ENCODE results near the gene OR10W1. TPM values are rescaled to one million over a fixed set of nuclear protein-coding genes. Genes with fewer than 3 reads are reported as not detected.

The OR10W1 gene
- not detected for total RNA-seq

GRCh38 chr11:58268142-58268541 lies at the start of gene OR10W1:
Gene OR10W1 (minus strand): TSS chr11:58268260. CDS start chr11:58267858, 402 bp downstream.
- Histone ChIP-seq H3K36me3 (no peaks in the 10 kb centered on the region), H3K4me1 (no peaks in the 10 kb centered on the region), H3K27me3 (no peaks in the 10 kb centered on the region), H3K27ac (no peak within 1 kb of the TSS), H3K9me3 (no peaks in the 10 kb centered on the region), H3K4me3 (no peak within 1 kb of the TSS)
- no peak for DNase-seq
- intact Hi-C loops (cut with DNase I; ENCODE audit: low total_unique reads), result no loop called here
- TF ChIP-seq, protein P1, sequence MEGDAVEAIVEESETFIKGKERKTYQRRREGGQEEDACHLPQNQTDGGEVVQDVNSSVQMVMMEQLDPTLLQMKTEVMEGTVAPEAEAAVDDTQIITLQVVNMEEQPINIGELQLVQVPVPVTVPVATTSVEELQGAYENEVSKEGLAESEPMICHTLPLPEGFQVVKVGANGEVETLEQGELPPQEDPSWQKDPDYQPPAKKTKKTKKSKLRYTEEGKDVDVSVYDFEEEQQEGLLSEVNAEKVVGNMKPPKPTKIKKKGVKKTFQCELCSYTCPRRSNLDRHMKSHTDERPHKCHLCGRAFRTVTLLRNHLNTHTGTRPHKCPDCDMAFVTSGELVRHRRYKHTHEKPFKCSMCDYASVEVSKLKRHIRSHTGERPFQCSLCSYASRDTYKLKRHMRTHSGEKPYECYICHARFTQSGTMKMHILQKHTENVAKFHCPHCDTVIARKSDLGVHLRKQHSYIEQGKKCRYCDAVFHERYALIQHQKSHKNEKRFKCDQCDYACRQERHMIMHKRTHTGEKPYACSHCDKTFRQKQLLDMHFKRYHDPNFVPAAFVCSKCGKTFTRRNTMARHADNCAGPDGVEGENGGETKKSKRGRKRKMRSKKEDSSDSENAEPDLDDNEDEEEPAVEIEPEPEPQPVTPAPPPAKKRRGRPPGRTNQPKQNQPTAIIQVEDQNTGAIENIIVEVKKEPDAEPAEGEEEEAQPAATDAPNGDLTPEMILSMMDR (IDR thresholded peaks at IDR 0.05), result no peak
- TF ChIP-seq POLR2A (IDR thresholded peaks at IDR 0.05), result no peak

- H3K27ac ChIP-seq, result no peak overlapping the region
- H3K4me3 ChIP-seq, result no peak overlapping the region
- no peaks in the 10 kb centered on the region for H3K4me1 ChIP-seq
- TF ChIP-seq POLR2A (IDR thresholded peaks at IDR 0.05), result no peak
- TF ChIP-seq, protein P1 (IDR thresholded peaks at IDR 0.05), result no peak
- intact Hi-C loops (cut with DNase I; ENCODE audit: low total_unique reads), result no loop called here
- H3K9me3 ChIP-seq, result no peaks in the 10 kb centered on the region
- H3K27me3 ChIP-seq, result no peaks in the 10 kb centered on the region
- no peaks in the 10 kb centered on the region for H3K36me3 ChIP-seq
- no peak for DNase-seq
These were observed 48.1 kb upstream of the OR10W1 start for GRCh38 chr11:58316142-58316541.

- intact Hi-C loops (cut with DNase I; ENCODE audit: low total_unique reads), result no loop called here
- no peak for DNase-seq
- TF ChIP-seq POLR2A (IDR thresholded peaks at IDR 0.05), result no peak
- H3K27me3 ChIP-seq, result no peaks in the 10 kb centered on the region
- H3K27ac ChIP-seq, result no peak overlapping the region
- H3K36me3 ChIP-seq, result no peaks in the 10 kb centered on the region
- H3K9me3 ChIP-seq, result no peaks in the 10 kb centered on the region
- H3K4me3 ChIP-seq, result no peak overlapping the region
- H3K4me1 ChIP-seq, result no peaks in the 10 kb centered on the region
These were observed 33.5 kb upstream of the OR10W1 start for GRCh38 chr11:58301576-58301975.

DNA sequence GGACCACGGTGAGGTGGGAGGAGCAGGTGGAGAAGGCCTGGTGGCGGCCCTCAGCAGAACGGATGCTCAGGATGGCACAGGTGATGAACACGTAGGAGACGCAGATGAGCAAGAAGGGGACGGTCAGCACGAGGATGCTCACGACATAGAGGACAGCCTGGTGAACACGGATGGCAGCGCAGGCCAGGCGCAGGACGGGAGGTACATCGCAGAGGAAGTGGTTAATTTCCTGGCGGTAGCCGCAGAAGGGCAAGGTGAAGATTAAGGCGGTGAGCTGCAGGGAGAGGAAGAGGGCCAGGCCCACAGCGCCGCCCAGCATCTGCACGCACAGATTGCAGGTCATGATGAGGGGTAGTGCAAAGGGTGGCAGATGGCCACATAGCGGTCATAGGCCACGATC lies 24.0 kb upstream of the OR10W1 start:
- no peak for TF ChIP-seq POLR2A (IDR thresholded peaks at IDR 0.05)
- TF ChIP-seq, protein P1 (IDR thresholded peaks at IDR 0.05), result no peak
- H3K36me3 ChIP-seq, result peaks cover 0 to 3% of the 10 kb centered on the region in 2 donors
- no peaks in the 10 kb centered on the region for H3K4me1 ChIP-seq
- H3K4me3 ChIP-seq, result no peak overlapping the region
- no peak overlapping the region for H3K27ac ChIP-seq
- H3K9me3 ChIP-seq, result no peaks in the 10 kb centered on the region
- no peak for DNase-seq
- intact Hi-C loops (cut with DNase I; ENCODE audit: low total_unique reads), result no loop called here
- H3K27me3 ChIP-seq, result no peaks in the 10 kb centered on the region

DNA sequence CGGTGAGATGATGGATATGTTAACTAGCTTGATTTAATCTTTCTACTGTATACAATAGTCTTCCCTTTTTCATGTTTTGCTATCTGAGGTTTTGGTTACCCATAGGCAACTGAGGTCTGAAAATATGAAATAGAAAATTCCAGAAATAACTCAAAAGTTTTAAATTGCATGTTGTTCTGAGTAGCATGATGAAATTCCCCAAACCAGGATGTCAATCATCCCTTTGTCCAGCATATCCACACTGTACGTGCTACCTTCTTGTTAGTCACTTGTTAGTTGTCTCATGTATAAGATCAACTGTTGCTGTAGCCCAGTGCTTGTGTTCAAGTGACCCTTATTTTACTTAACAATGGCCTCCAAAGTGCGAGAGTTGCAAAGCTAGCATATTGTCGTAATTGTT lies 21.2 kb upstream of the OR10W1 start:
- Histone ChIP-seq H3K27me3 (no peaks in the 10 kb centered on the region), H3K4me3 (no peak overlapping the region), H3K36me3 (no peaks in the 10 kb centered on the region), H3K27ac (no peak overlapping the region), H3K4me1 (no peaks in the 10 kb centered on the region), H3K9me3 (no peaks in the 10 kb centered on the region)
- no peak for TF ChIP-seq POLR2A (IDR thresholded peaks at IDR 0.05)
- TF ChIP-seq, protein P1 (IDR thresholded peaks at IDR 0.05), result no peak
- no peak for DNase-seq
- intact Hi-C loops (cut with DNase I; ENCODE audit: low total_unique reads), result no loop called here

GRCh38 chr11:58286249-58286648 lies 18.2 kb upstream of the OR10W1 start:
- intact Hi-C loops (cut with DNase I; ENCODE audit: low total_unique reads), result no loop called here
- TF ChIP-seq, protein P1 (IDR thresholded peaks at IDR 0.05), result no peak
- no peak for TF ChIP-seq POLR2A (IDR thresholded peaks at IDR 0.05)
- no peaks in the 10 kb centered on the region for H3K9me3 ChIP-seq
- H3K4me1 ChIP-seq, result no peaks in the 10 kb centered on the region
- DNase-seq, result no peak
- no peaks in the 10 kb centered on the region for H3K27me3 ChIP-seq
- H3K27ac ChIP-seq, result no peak overlapping the region
- no peaks in the 10 kb centered on the region for H3K36me3 ChIP-seq
- H3K4me3 ChIP-seq, result no peak overlapping the region
